AG10803 (cell line): Measurements from ENCODE around the gene PHACTR1.
A peak's percentile ranks its signal among the peaks of the same experiment; 100 is the strongest.

Experiments
- DNase-seq: peaks from one replicate; pipeline ENCODE4 v3.0.0; 2010; ENCODE audit warnings: low read depth
- H3K4me3 ChIP-seq: 2 replicates; pipeline ENCODE4 v1.5.1; 2011; ENCODE audit warnings: mild to moderate bottlenecking, low read length, control low read depth
- TF ChIP-seq, protein P1 (sequence below): conservative IDR thresholded peaks from 2 replicates; pipeline ENCODE4 v1.5.1; 2011; ENCODE audit warnings: mild to moderate bottlenecking, low read length, control low read depth, inconsistent platforms

The PHACTR1 gene

DNA sequence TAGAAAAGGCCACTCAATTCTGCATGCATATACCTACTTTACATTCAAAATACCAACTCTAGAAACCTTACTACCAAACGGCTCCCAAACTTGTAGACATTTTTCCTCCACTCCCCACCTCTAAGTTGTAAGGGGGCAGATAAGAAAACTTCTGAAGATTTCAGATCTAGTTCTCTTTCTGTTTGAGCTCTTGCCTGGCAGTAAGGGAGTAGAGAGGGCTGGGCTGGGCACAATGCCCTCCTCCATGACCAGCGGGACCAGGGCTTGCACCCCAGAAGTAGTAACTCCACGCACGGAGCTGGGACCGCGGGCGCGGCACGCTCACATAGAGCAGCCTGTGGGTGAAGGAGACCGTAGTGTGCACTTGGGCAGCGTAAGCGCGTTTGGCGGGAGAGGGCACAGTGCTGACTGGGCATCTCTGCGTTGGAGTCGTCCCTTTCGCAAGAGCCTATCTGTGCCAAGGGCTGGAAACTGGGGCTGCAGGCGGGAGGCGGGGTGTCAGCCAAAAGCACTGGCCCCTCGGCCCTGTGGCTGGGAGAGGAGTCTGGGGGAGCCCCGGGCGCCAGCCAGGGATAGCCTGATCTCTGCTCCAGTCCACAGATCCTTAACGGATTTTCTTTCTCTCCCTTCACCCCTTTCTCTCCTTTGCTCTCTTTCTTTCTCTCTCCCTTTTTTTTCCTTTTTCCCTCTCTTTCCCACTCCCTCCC, 32.4 kb downstream of the PHACTR1 start:
- H3K4me3 ChIP-seq = peak overlapping the region; percentile 61
- peak; percentile 33 for DNase-seq
- TF ChIP-seq, protein P1, sequence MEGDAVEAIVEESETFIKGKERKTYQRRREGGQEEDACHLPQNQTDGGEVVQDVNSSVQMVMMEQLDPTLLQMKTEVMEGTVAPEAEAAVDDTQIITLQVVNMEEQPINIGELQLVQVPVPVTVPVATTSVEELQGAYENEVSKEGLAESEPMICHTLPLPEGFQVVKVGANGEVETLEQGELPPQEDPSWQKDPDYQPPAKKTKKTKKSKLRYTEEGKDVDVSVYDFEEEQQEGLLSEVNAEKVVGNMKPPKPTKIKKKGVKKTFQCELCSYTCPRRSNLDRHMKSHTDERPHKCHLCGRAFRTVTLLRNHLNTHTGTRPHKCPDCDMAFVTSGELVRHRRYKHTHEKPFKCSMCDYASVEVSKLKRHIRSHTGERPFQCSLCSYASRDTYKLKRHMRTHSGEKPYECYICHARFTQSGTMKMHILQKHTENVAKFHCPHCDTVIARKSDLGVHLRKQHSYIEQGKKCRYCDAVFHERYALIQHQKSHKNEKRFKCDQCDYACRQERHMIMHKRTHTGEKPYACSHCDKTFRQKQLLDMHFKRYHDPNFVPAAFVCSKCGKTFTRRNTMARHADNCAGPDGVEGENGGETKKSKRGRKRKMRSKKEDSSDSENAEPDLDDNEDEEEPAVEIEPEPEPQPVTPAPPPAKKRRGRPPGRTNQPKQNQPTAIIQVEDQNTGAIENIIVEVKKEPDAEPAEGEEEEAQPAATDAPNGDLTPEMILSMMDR = no peak

DNA sequence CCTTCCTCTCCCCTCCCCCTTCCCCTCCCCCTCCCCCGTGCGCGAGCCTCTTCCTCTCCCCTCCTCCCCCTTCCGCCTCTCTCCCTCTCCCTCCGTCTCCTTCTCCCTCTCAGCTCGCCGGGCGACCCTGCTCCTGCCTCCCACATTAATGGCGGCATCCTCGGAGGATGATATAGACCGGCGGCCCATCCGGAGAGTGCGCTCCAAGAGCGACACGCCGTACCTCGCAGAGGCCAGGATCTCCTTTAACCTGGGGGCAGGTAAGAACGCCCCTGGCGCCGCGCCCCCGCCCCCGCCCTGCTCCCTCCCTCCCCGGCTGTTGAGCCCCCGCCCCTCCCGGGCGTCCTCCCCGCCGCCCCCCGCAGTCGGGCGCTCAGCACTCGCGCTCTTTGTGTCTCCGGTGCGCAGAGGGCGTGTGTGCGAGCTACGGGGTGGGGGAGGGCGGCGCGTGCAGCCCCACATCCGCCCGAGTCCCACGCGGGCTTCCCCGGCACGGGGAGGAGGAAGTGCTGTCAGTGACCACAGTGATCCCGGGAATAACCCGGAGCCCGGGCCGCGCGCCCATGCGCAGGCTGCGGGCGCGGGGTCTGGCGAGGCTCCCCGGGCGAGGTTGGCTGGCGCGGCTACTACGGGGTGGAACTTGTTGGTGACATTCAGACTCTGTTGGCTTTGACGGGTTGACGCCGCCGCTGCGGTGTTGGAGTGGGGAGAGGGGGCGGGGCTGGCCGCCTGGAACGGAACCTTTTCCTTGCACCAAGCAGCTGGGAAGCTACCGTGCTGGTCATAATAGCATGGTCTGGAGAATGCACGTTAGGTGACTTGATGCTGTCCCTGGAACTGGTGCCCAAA, 33.2 kb downstream of the PHACTR1 start:
- TF ChIP-seq, protein P1 = no peak
- DNase-seq = peak; percentile 23
- peak overlapping the region; percentile 61 for H3K4me3 ChIP-seq

DNA sequence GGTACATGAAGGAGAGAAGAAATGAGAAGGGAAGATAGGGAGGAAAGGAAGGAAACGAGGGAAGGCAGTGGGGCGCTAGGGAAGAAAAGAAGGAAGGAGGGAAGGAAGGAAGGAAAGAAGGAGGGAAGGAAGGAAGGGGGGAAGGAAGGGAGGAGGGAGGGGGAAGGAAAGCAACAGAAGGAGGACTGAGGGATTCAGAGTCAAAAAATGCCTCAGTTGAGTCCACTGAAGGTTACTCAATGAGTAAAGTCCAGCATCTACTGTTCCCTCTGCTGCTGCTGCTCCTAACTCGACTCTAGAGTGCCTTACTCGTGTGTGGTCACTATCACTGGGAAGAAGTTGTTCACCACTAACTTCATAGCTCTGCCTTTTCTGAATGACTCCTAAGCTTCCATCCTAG, 33.8 kb downstream of the PHACTR1 start:
- peak overlapping the region; percentile 61 for H3K4me3 ChIP-seq
- TF ChIP-seq, protein P1 = no peak
- no peak for DNase-seq

DNA sequence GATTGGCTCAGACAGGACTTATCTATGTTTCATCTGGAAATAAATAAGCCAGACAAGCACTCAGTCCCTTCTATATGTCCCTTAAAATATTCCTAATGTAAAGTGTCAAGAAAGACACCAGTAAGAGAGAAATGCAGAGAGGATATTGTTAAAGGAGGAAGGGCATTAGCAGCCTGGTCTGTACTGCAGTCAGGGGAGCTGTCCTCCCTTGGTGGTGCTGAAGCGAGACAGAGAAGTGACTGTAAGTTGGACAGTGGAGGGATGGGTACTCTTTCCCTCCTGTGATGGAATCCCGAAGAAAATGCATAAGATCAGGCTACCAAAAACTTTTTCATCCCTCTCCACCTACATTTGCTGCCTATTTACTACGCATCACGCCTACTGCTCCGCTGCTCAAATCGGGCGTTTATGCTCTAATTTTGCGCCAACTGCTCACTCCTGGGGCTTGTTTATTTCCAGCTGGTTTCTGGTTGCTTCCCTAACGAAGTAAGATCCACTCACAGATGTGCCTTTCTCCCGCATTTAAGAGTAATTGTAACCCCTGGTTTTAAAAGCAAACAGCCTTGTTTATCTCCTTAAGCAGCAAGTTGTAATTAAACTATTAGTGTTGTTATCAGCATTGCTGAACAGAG, 35.2 kb downstream of the PHACTR1 start:
- DNase-seq = peak; percentile 62
- TF ChIP-seq, protein P1 = no peak
- H3K4me3 ChIP-seq = no peak overlapping the region

- DNase-seq = no peak
- no peak overlapping the region for H3K4me3 ChIP-seq
- TF ChIP-seq, protein P1 = no peak
These were observed 36.5 kb downstream of the PHACTR1 start for GRCh38 chr6:12753036-12753435.

DNA sequence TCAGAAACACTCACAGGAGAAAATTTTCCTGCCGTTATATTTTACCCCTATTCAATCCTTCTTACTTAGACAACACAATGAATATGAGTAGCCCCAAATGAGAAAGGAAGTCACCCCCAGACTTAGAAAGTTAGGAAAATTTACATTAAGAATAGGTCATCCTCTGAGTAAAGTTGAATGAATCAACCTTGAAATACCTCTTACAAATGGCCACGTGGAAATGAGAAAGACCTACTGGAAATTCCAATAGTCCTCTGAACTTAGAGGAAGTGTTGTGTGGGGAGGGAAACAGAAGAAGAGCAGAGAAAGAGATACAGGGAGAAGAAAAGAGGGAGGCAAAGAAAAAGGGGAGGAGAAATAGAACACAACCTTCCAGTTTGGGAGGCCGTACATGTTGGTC, 43.7 kb downstream of the PHACTR1 start:
- no peak for DNase-seq
- no peak overlapping the region for H3K4me3 ChIP-seq
- TF ChIP-seq, protein P1 = no peak
